ENCODE results near the gene TMEM72. TPM values are rescaled to one million over a fixed set of nuclear protein-coding genes. Genes with fewer than 3 reads are reported as not detected.

Gene TMEM72
- total RNA-seq, 1 donor from 2014 or later = not detected

DNA sequence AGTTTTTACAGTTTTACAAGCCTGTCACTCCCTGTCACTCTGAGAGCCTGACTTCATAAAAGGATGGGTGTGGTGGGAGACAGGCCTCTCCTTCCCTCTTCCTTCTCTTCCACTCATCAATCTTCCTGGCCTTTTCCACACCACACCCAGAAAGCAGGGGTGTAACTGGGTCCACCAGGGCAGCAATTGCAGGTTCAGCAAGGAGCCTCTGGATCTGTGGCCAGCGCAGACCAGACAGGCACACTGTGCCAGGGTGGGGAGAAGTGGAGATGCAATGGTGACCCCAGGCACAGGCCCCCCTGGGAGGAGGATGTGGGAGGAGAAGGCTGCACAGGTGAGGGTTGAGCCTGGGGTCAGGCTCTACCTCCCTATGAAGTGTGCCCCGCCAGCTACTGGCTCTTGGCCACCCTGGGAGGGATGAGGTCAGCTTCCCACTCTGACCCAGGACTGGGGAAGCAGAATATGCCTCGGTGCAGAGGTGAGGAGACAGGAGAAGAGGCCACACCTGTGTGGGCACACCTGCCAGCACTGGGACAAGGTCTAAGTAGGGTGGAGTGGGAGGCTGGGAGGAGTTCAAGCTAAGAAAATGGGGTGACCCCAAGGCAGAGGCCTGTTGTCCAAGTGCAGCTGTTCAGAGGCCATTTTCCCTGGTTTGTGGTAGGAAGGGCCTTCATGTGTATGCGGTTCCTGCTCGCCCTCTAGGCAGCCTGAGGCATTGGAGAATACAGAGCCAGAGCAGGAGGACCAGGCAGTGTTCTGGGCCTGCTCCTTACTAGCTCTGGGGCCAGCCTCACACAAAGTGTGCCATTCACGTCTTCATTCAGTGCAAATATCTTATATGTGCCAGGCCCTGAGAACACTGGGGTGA is 20.2 kb upstream of the TMEM72 start:
- Histone ChIP-seq H3K9me3 (ENCODE audit: insufficient read depth, low read depth, low read length) (no peaks in the 10 kb centered on the region), H3K27ac (ENCODE audit: low read depth, low read length) (no peak overlapping the region), H2AFZ (ENCODE audit: low read depth, low read length) (no peak overlapping the region), H3K27me3 (ENCODE audit: insufficient read depth, low read length) (peaks cover 2% of the 10 kb centered on the region), H3K79me2 (ENCODE audit: insufficient read depth, low read length) (no peaks in the 10 kb centered on the region), H3K9ac (ENCODE audit: low read length) (no peak overlapping the region), H3K4me2 (ENCODE audit: low read length) (no peak overlapping the region), H3K4me3 (ENCODE audit: insufficient read depth, low read depth, low read length) (no peak overlapping the region), H4K20me1 (ENCODE audit: insufficient read depth, low read length) (no peaks in the 10 kb centered on the region), H3K36me3 (ENCODE audit: insufficient read depth, low read length) (no peaks in the 10 kb centered on the region), H3K4me1 (ENCODE audit: insufficient read depth, low read length) (no peaks in the 10 kb centered on the region)
- Mint-ChIP-seq H3K27me3 (ENCODE audit: low read depth, unreplicated experiment) (peaks cover 20% of the 10 kb centered on the region), H3K36me3 (ENCODE audit: low read depth, unreplicated experiment) (peaks cover 5% of the 10 kb centered on the region), H3K9me3 (ENCODE audit: unreplicated experiment) (no peaks in the 10 kb centered on the region), H3K4me3 (ENCODE audit: unreplicated experiment) (no peak overlapping the region), H3K4me1 (ENCODE audit: low read depth, unreplicated experiment) (peaks cover 5% of the 10 kb centered on the region), H3K27ac (ENCODE audit: unreplicated experiment) (no peak overlapping the region)
- DNase-seq (ENCODE audit: low read depth) (no peak), FAIRE-seq (no peak)
- no peak for TF ChIP-seq EZH2 (IDR thresholded peaks at IDR 0.05; ENCODE audit: insufficient read depth, low read length)
- TF ChIP-seq, protein P1, sequence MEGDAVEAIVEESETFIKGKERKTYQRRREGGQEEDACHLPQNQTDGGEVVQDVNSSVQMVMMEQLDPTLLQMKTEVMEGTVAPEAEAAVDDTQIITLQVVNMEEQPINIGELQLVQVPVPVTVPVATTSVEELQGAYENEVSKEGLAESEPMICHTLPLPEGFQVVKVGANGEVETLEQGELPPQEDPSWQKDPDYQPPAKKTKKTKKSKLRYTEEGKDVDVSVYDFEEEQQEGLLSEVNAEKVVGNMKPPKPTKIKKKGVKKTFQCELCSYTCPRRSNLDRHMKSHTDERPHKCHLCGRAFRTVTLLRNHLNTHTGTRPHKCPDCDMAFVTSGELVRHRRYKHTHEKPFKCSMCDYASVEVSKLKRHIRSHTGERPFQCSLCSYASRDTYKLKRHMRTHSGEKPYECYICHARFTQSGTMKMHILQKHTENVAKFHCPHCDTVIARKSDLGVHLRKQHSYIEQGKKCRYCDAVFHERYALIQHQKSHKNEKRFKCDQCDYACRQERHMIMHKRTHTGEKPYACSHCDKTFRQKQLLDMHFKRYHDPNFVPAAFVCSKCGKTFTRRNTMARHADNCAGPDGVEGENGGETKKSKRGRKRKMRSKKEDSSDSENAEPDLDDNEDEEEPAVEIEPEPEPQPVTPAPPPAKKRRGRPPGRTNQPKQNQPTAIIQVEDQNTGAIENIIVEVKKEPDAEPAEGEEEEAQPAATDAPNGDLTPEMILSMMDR (IDR thresholded peaks at IDR 0.05; ENCODE audit: insufficient read depth, low read depth, low read length) = no peak

DNA sequence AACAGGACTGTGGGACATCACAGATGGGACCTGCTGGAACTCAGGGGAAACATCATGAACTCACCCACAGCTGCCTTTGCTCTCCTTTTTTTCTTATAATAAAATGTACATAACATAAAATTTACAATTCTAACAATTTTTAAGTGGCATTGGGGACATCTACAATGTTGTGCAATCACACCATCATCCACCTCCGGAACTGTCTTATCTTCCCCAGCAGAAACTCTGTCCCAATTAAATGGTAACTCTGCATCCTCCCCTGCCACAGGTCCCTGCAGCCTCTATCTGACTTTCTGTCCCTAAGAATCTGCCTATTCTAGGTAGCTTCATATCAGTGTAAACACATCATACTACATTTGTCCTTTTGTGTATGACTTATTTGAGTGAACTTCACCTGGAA is 19.4 kb upstream of the TMEM72 start:
- Histone ChIP-seq H2AFZ (ENCODE audit: low read depth, low read length) (no peak overlapping the region), H3K36me3 (ENCODE audit: insufficient read depth, low read length) (no peaks in the 10 kb centered on the region), H3K27me3 (ENCODE audit: insufficient read depth, low read length) (peaks cover 2% of the 10 kb centered on the region), H3K4me1 (ENCODE audit: insufficient read depth, low read length) (no peaks in the 10 kb centered on the region), H3K9ac (ENCODE audit: low read length) (no peak overlapping the region), H3K4me3 (ENCODE audit: insufficient read depth, low read depth, low read length) (no peak overlapping the region), H3K79me2 (ENCODE audit: insufficient read depth, low read length) (no peaks in the 10 kb centered on the region), H3K9me3 (ENCODE audit: insufficient read depth, low read depth, low read length) (no peaks in the 10 kb centered on the region), H3K27ac (ENCODE audit: low read depth, low read length) (no peak overlapping the region), H4K20me1 (ENCODE audit: insufficient read depth, low read length) (no peaks in the 10 kb centered on the region), H3K4me2 (ENCODE audit: low read length) (no peak overlapping the region)
- Mint-ChIP-seq H3K4me1 (ENCODE audit: low read depth, unreplicated experiment) (no peaks in the 10 kb centered on the region), H3K4me3 (ENCODE audit: unreplicated experiment) (no peak overlapping the region), H3K36me3 (ENCODE audit: low read depth, unreplicated experiment) (peaks cover 5% of the 10 kb centered on the region), H3K9me3 (ENCODE audit: unreplicated experiment) (no peaks in the 10 kb centered on the region), H3K27ac (ENCODE audit: unreplicated experiment) (no peak overlapping the region), H3K27me3 (ENCODE audit: low read depth, unreplicated experiment) (peaks cover 20% of the 10 kb centered on the region)
- TF ChIP-seq, protein P1 (IDR thresholded peaks at IDR 0.05; ENCODE audit: insufficient read depth, low read depth, low read length) = no peak
- no peak for TF ChIP-seq EZH2 (IDR thresholded peaks at IDR 0.05; ENCODE audit: insufficient read depth, low read length)
- FAIRE-seq = no peak
- DNase-seq (ENCODE audit: low read depth) = no peak
